Activated CD8-positive, alpha-beta T cell treated with anti-CD3 and anti-CD28 coated beads for 36 hours (primary cell): Measurements from ENCODE around the gene UQCRHL. TPM values are rescaled to one million over a fixed set of nuclear protein-coding genes. Genes with fewer than 3 reads are reported as not detected.

Experiments
- ATAC-seq: fragments of 200-7000 bp; cut with Tn5 transposase; one replicate; pipeline ENCODE4 v1.10.0; 2021; ENCODE audit warnings: mild to moderate bottlenecking, moderate library complexity
- CTCF ChIA-PET: fragments of 350-600 bp; sonication (Branson Sonifier 250); formaldehyde crosslinking; loops from one replicate; lab custom pipeline; 2021; ENCODE audit warnings: antibody characterized with exemption; lab: Charles Lee
- POLR2A ChIA-PET: fragments of 350-600 bp; sonication (Branson Sonifier 250); formaldehyde crosslinking; loops from one replicate; lab custom pipeline; 2021; ENCODE audit warnings: antibody characterized with exemption; lab: Charles Lee
- DNase-seq: peaks from one replicate; pipeline ENCODE4 v3.0.0-alpha.2; 2020
- H3K27ac Mint-ChIP-seq: one replicate; pipeline ENCODE4 v1.8.0; 2021; ENCODE audit warnings: mild to moderate bottlenecking, mixed read lengths
- H3K27me3 Mint-ChIP-seq: one replicate; pipeline ENCODE4 v1.8.0; 2021; ENCODE audit warnings: mixed read lengths
- H3K36me3 Mint-ChIP-seq: one replicate; pipeline ENCODE4 v1.8.0; 2021; ENCODE audit warnings: low read depth, mixed read lengths
- H3K4me1 Mint-ChIP-seq: one replicate; pipeline ENCODE4 v1.8.0; 2021; ENCODE audit warnings: low read depth, mixed read lengths
- H3K4me3 Mint-ChIP-seq: one replicate; pipeline ENCODE4 v1.8.0; 2021; ENCODE audit warnings: mild to moderate bottlenecking, moderate library complexity, mixed read lengths
- H3K9me3 Mint-ChIP-seq: one replicate; pipeline ENCODE4 v1.8.0; 2021; ENCODE audit warnings: mixed read lengths
- CTCF ChIP-seq: fragments of 200-600 bp; IDR thresholded peaks from one replicate; pipeline ENCODE4 v1.8.0; 2022; ENCODE audit warnings: antibody characterized with exemption, mild to moderate bottlenecking
- intact Hi-C: fragments of 100-400 bp; cut with micrococcal nuclease; formaldehyde crosslinking; loops from one replicate; pipeline ENCODE4 v1.10.0; 2022
- total RNA-seq, 2 experiments: library from RNA; stranded (reverse); gene quantifications; one replicate each; pipeline ENCODE4 v1.2.3, GENCODE V29; 2021

Gene UQCRHL
- total RNA-seq, 2 experiments from 2014 or later: 2.5 to 2.8 TPM

GRCh38 chr1:15797614-15798390 lies 9.6 kb downstream of the UQCRHL start:
- POLR2A ChIA-PET: interaction anchor here (1.1 kb wide), 1 partner anchor 24 kb away, joined by 4 read pairs; no protein-coding TSS in a partner anchor

GRCh38 chr1:15796086-15796462 lies 11.4 kb downstream of the UQCRHL start:
- Mint-ChIP-seq H3K27ac (no peak overlapping the region), H3K4me1 (peaks cover 11% of the 10 kb centered on the region), H3K9me3 (no peaks in the 10 kb centered on the region), H3K27me3 (peaks cover 1% of the 10 kb centered on the region), H3K4me3 (no peak overlapping the region), H3K36me3 (no peaks in the 10 kb centered on the region)
- CTCF ChIA-PET: interaction anchor here (1.6 to 2.5 kb wide), 3 partner anchors 16 to 212 kb away, joined by 3 to 10 read pairs (median 3); no protein-coding TSS in a partner anchor
- ATAC-seq (no peak), DNase-seq (no peak)
- TF ChIP-seq CTCF: no peak
- POLR2A ChIA-PET: interaction anchor here (1.2 kb wide), 1 partner anchor 38 kb away, joined by 5 read pairs; no protein-coding TSS in a partner anchor
- intact Hi-C loops: no loop called here

More at GRCh38 chr1:15797614-15798390, 9.6 kb downstream of the UQCRHL start:
- H3K27me3 Mint-ChIP-seq: peaks cover 1% of the 10 kb centered on the region
- no peak overlapping the region for H3K27ac Mint-ChIP-seq
- DNase-seq (no peak), ATAC-seq (no peak)
- TF ChIP-seq CTCF: no peak
- no peaks in the 10 kb centered on the region for H3K9me3 Mint-ChIP-seq
- peaks cover 9% of the 10 kb centered on the region for H3K4me1 Mint-ChIP-seq
- H3K4me3 Mint-ChIP-seq: no peak overlapping the region
- no peaks in the 10 kb centered on the region for H3K36me3 Mint-ChIP-seq
- CTCF ChIA-PET: interaction anchor here (1.6 kb wide), 1 partner anchor 18 kb away, joined by 3 read pairs; no protein-coding TSS in a partner anchor
- intact Hi-C loops: no loop called here

DNA sequence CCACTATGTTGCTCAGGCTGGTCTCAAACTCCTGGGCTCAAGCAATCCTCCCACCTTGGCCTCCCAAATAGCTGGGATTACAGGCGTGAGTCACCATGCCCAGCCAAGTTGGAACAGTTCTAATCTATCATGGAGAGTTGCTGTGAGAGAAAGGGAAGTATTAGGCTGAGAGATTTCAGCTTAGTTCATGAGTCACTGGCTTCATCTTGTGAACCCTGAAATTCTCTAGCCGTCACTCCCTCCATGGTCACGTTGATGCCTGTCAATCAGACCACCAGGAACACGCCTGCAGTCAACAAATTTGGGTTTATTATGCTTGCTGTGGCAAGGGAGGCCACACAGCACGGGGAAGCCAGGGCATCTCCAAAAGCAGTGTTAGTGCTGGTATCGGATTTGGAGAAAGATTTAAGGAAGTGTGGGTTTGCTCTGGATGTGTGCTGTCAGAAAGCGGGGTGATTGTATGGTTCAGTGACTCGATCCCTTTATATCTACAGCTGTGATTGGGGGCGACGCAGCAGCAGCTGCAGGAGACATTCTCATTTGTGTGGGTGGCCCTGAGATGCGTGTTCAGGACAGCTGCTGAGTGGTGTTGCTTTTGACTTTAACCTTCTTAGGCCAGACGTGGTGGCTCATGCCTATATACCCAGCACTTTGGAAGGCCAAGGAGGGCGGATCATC lies 18.7 kb downstream of the UQCRHL start:
- H3K27ac Mint-ChIP-seq: no peak overlapping the region
- intact Hi-C loops: no loop called here
- ChIA-PET POLR2A (no interaction called here), CTCF (interaction anchor here (1.0 to 1.2 kb wide), 2 partner anchors 27 to 267 kb away, joined by 3 read pairs; no protein-coding TSS in a partner anchor)
- peaks cover 2% of the 10 kb centered on the region for H3K27me3 Mint-ChIP-seq
- no peak for ATAC-seq
- no peak for DNase-seq
- TF ChIP-seq CTCF: no peak
- H3K9me3 Mint-ChIP-seq: no peaks in the 10 kb centered on the region
- peaks cover 2% of the 10 kb centered on the region for H3K4me1 Mint-ChIP-seq
- no peak overlapping the region for H3K4me3 Mint-ChIP-seq
- H3K36me3 Mint-ChIP-seq: no peaks in the 10 kb centered on the region

- intact Hi-C loops: no loop called here
- H3K36me3 Mint-ChIP-seq: no peaks in the 10 kb centered on the region
- ChIA-PET POLR2A (no interaction called here), CTCF (interaction anchor here (1.1 kb wide), 1 partner anchor 29 kb away, joined by 5 read pairs; no protein-coding TSS in a partner anchor)
- no peaks in the 10 kb centered on the region for H3K9me3 Mint-ChIP-seq
- ATAC-seq: no peak
- no peak overlapping the region for H3K27ac Mint-ChIP-seq
- DNase-seq: no peak
- H3K4me3 Mint-ChIP-seq: no peak overlapping the region
- no peaks in the 10 kb centered on the region for H3K4me1 Mint-ChIP-seq
- TF ChIP-seq CTCF: no peak
- H3K27me3 Mint-ChIP-seq: peaks cover 2% of the 10 kb centered on the region
Measured at GRCh38 chr1:15786581-15786980, 20.9 kb downstream of the UQCRHL start.
